GM21717 (cell line): Measurements from ENCODE around the gene HOPX.
"Not testable (repeated sequence)": the region's sequence is repeated elsewhere in the genome, so short reads cannot be mapped to it uniquely, and the experiment has no call there.

ENCODE experiments used
- ATAC-seq: cut with Tn5 transposase; IDR thresholded peaks from one replicate; pipeline ENCODE4 v1.9.1; 2021; ENCODE audit warnings: mild to moderate bottlenecking, moderate library complexity; ENCODE audit not compliant: unreplicated experiment

HOPX gene

DNA sequence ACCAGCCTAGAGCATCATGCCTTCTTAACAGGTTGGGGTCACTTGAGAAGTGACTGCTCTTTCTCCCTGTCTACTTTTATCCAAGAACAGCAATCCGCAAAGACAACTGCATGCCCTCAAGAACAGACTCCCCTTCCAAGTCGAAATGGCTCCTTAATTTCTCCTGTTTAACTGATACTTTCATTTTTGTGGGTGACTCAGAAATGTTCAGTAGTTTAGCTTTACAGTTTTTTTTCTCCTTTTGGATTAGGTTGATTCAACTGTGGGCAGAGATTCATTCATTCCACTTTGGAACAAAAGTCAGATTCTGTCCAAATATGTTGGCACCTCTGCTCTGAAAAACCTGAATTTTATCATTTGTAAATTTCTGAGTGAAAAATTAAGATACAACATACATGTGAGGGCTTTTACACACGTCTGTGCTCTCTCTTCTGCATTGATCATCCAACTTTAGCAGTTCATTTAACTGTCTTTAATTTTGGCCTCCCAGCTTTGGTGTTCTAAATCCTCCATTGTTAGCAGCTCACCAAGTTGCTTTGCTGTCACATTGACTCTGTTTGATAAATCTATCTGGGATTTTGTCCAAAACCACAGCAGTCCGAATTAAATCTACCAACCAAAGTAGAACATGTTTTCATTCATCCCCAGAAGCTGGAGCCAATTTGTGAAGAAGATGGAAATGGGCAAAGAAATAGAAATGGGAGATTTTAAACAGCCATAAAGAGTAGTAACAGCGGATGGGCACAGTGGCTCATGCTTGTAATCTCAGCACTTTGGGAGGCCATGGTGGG is 50.0 kb downstream of the HOPX start:
- ATAC-seq = no peak

DNA sequence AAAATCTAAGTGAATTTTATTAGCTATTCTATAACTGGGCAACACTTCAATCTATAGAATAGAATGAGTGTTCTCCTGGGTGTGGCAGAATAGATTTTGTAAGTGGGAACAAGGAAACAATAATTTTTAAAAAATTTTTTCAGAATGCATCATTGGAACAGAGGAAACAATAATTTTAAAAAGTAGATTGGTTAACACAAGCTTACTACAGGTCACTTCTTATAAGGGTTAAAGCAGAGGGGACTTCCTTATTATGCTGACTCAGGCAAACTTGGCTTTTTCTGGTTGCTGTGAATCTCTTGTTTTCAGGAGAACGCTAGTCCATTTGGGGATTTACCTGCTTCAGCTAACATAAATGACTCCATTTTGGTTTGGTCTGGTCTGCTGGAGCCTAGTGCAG is 52.5 kb downstream of the HOPX start:
- ATAC-seq = no peak

DNA sequence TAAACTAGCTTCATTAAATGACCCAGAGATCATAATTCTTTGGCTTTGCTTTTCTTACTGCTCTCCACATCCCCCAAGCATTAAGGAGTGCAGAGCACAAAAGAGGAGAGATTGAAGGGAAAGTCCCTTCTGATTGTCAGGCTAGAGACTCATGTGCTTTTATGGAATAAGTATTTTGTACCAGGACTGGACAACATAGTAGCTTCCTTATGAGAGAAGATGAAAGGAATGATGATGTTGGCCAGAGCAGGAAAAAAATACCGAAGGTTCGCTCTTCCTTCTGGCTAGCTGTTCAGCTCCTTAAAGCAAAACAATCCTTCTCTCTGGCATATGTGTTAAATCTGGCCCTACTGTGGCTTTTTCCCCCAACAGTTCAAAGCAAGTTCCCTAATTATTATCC is 53.1 kb downstream of the HOPX start:
- no peak for ATAC-seq

DNA sequence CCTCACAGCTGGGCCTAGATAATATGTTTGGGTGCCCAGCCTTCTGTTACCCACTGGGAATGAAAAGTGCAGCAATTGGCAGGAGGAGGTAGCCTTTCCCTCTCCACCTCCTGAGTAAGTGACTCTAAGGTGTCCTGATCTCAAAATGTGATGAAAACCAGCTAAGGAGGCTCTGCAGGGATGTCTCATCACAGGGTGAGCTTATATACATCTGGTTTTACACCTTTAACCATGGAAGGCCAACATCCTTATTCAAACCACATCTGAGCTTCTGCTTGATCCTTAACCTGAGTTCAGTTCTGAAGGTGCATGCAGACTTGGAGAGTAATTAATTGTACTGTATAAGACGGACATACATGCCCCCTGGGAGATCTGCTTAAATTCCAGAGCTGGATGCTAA is 53.7 kb downstream of the HOPX start:
- no peak for ATAC-seq

DNA sequence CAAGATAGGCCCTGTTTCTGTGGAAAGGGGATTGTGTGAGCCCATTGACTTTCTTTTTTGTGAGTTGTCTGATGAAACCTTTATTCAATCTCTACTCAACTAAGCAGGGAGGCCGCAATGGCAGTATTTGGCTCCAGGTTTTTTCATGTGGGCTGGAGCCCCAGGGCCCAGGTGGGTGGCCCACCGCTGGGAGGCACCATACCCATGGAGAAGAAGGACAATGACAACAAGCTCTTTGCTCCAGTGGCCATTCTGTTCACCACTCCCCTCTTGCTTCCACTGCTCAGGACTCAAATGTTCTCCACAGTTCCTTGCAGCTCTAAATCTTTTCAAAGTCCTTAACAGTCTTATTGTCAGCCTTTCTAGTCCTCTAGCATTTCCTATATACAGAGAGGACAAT is 54.1 kb downstream of the HOPX start:
- ATAC-seq = no peak

DNA sequence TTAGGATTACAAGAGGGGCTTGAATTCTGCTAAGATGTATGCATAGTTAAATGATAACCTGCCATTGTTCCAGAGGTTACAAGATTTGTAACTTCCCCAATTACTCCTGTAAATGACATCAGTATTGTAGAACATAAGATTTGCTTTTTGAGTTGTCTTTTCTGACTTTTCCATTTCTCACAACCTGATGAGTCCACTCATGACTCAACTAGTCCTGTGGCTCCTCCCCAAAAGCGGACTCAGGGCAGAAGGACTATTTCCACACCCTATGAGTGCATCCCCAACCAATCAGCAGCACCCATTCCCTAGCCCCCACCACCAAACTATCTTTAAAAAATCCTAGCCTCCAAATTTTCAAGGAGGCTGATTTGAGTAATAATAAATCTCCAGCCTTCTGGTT is 54.7 kb downstream of the HOPX start:
- ATAC-seq = no peak

DNA sequence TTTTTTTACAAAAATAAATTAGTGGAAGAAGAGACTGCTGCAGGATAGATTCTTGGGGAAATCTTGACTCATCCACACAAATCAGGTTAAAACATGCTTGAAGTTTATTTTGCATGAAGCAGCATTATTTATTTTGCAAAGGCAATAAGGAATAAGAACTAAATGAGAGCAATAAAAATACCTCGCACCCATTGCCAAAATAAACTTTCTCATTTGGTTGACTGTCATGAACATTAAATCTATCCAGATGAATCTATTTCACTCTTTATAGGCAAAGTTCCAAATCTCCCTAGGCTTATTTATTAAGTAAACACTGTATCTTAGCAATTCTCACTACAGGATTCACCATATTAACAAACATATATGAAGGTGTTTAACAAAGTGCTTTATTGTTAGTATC is 58.9 kb downstream of the HOPX start:
- ATAC-seq = no peak

DNA sequence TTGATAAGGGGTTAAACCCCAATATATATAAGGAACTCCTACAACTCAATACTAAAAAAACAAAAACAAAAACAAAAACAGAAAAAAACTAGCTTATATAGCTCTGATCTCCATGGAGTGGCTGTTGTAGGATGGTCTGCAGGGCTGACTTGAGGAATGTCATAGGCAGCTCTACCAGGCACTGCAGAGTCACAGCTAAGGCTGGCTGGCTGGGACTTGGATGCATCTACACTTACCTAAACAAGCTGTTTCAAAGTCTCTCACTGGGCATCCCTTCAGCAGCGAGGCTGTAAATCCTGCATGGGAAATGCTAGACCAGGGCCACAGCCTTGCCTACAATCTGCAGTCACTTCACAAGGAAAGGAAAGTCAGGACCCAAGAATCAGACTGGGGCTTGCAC is 61.3 kb downstream of the HOPX start:
- ATAC-seq = no peak

DNA sequence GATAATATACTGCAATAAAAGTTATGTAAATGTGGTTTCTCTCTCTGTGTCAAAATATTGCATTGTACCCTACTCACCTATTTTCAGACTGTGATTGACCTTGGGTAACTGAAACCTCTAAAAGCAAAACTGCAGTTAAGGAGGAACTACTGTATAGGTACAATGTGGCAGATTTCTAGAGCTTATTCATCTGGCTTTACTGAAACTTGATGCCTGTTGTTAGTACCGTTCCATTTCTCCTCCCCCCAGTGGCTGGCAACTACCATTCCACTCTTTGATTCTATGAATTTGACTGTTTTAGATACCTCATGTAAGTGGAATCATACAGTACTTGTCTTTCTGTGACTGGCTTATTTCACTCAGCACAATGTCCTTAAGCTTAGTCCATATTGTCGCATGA is 61.9 kb downstream of the HOPX start:
- ATAC-seq = peak; percentile 61

DNA sequence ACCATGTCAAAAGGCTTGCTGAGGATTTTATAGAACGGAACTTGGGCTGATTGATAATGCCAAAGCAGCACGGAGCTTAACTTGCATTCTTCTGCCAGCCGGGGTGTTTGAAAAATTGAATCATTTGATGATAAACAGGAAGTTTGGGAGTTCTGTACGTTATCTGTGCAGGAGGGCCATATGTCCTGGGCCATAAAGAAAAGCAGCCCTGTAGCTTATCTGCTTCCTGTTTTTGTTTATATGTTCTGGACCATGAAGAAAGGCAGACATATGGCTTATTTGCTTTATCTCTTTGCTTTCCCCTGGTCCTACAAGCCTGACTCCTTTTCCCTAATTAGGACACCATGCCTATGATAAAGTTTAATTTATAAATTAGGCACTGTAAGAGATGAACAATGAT is 62.4 kb downstream of the HOPX start:
- no peak for ATAC-seq

DNA sequence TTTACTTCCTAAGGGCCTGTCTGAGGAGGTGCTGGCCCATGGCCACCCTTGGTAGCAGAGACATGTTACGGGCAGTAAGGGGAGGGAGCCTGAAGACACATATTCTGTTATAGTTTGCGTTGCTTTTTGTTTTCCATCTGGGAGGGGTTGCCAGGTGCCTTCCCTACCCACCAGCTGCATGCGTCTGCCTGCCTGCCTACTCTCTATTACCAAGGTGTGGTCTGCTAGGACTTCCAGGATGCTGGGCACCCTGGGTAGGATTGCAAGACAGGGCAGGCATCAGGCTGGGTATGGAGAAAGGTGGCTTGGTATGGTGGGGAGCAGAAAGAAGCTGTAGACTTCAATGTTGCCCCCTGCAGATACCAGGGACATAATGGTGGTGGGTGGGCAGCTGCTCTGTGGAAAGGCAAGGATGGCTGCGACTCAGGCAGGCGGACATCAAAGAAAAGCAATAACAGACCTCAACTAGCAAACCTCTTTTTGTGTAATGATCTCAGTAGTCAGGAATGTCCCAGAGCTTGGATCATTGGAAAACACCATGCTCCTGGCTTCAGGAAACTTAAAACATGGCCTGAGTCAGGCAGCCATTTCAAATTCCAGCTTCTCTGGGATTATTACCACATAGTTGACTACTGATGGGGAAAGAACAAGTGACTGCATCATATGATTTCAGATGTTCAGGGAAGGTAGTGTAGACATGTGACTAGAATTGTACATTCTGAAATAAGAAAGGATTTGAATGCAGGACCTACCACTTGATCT is 67.8 kb downstream of the HOPX start:
- ATAC-seq = no peak

DNA sequence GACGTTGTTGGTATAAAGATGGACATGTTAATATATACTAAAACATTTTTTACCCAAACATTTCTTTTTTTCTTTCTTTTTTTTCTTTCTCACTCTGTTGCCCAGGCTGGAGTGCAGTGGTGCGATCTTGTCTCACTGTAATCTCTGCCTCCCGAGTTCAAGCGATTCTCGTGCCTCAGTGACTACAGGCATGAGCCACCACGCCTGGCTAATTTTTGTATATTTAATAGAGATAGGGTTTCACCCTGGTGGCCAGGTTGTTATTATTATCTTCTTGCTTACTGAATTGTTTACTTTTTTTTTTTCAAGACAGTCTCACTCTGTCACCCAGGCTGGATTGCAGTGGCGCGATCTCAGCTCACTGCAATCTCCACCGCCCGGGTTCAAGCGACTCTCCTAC is 68.8 kb downstream of the HOPX start:
- ATAC-seq = no peak

DNA sequence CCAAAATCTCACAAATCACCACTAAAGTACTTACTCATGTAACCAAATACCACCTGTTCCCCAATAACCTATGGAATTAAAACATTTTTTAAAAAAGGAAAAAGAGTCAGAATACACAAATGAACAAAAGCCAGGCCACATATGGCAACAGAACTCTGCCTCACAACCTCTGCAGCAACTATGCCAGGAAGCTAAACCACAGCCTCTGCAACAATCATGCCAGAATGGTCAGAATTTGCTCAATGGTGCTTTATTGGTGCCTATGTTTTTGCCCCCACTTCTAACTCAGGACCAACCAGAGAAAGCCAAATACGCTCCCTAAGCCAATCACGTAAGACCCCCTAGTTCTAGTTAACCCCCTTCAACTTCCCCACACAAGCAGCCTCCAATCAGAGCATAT is 69.6 kb downstream of the HOPX start:
- no peak for ATAC-seq

DNA sequence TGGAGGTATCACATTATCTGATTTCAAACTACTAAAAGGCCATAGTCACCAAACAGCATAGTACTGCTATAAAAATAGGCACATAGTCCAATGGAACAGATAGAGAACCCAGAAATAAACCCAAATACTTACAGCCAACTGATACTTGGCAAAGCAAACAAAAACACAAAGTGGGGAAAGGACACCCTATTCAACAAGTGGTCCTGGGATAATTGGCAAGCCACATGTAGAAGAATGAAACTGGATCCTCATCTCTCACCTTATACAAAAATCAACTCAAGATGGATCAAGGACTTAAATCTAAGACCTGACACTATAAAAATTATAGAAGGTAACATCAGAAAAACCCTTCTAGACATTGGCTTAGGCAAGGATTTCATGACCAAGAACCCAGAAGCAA is 70.9 kb downstream of the HOPX start:
- ATAC-seq = not testable (repeated sequence)

DNA sequence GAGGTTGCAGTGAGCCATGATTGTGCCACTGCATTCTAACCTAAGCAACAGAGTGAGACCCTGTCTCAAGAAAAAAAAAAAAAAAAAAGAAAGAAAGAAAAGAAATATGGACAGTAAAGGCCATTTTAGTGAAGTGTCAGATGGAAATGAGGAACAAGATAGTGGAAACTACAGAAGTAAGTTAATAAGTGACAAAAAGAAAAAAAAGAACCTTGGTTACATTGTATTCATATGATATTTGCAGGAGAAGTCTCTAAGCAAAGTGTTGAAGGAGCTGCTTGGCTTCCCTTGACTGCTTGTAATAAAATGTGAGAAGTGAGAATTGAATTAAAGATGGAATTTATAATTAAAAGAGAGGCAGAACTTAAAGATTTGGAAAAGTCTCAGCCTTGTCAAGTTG is 73.2 kb downstream of the HOPX start:
- ATAC-seq = no peak

DNA sequence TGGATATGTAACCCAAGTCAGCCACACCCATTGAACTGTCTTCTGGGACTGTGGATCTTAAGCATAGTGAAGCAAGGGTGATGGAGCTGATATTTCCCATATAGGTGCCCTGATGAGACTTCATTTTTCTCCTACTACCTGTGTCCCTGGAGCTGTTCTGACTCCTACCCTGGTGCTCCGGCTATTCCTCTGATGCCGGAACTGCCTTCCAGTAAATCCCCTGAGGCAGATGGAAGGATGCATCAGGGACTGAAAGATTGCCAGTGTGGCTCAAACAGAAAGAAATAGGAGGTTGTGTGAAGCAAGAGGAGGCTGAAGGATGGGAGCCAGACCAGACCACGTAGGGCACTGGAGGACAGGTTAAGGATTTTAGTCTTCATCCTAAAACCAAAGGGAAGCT is 74.7 kb downstream of the HOPX start:
- no peak for ATAC-seq

DNA sequence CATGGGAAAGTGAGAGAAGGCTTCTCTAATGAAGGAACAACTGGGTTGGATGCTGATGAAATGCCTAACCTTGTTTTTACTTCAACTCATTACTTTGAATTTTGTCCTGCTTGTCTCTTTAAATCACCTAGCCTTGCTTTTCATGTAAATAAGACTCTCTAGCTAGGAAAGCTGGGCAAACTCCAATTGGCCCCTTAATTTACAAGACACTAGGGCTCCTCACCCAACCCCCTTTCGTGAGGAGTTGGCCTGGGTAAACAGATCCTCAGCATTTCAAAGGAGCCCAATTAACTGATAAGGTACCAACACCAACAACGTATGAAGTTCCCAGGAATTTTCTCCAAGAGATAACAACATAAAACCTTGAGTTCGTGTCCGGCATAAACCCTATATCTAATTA is 75.6 kb downstream of the HOPX start:
- ATAC-seq = not testable (repeated sequence)

DNA sequence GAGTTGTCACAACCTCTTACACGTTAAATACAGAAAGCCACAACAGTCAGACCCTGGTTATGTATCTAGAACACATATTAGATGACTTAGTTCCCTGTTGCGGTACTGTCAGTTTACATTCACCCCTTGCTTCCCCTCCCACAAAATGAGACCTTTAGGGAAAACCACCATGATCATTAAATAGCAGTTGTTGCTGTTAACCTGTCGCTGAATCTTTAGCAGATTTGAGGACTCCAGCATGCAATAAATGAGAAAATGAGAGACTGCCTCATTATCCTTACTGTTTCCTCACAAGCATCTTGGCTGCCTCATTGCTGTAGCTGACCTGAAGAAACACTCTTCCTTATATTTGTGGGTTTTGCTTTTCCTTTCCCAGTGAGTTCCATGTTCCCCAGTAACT is 77.8 kb downstream of the HOPX start:
- ATAC-seq = no peak
